ENCODE data around the gene METTL26. TPM values are rescaled to one million over a fixed set of nuclear protein-coding genes. Genes with fewer than 3 reads are reported as not detected.

METTL26 gene
- total RNA-seq, 1 donor from 2014 or later = 75.3 TPM

DNA sequence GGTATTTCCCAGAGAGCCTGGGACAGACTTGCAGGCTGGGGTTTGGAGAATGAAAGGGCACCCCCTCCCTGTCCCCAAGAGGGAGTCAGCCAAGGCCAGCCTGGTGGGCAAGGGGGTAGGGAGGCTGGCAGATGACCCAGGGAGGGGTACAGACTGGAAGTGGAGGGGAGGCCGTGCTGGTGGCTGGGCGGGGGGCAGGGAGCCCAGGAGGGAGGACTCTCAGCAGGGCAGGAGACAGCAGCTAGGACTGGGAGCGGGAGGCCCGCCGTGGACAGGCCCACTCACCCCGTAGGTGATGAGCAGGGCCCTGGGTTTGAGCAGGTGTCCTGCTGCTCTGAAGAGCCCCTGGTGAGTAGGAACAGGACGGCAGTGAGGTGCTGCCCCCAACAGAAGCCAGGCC lies 1.1 kb downstream of the METTL26 start:
- peaks cover 4% of the 10 kb centered on the region for H3K36me3 Mint-ChIP-seq (ENCODE audit: low read depth)

DNA sequence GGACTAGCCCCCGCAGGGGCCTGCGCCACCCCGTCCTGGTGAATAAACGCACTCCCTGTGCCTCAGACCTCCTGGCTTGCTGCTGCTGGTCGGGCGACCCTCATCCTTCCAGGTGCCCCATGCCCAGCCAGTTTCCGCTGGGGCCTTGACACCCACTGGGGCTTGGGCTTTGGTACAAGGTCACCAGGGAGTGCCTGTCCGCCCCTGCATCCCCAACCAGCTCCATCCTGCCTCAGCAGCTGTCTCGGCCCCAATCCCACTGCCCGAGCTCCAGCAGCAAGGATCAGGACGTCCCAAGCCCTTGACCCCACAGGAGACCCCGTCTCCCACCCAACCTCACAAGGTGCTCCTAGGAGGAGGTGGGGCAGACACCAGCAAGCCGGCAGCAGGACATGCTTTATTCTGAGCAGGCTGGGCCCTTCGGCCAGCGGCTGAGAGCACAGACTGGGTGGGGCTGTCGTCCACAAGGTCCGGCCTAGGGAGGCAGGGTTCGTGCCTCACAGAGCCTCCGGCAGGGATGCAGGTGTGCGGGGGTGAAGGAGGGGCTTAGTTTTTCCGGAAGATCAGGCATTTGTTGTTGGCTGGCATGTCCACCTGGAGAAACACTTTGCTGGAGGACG lies 1.9 kb downstream of the METTL26 start:
- TF ChIP-seq, protein P1, sequence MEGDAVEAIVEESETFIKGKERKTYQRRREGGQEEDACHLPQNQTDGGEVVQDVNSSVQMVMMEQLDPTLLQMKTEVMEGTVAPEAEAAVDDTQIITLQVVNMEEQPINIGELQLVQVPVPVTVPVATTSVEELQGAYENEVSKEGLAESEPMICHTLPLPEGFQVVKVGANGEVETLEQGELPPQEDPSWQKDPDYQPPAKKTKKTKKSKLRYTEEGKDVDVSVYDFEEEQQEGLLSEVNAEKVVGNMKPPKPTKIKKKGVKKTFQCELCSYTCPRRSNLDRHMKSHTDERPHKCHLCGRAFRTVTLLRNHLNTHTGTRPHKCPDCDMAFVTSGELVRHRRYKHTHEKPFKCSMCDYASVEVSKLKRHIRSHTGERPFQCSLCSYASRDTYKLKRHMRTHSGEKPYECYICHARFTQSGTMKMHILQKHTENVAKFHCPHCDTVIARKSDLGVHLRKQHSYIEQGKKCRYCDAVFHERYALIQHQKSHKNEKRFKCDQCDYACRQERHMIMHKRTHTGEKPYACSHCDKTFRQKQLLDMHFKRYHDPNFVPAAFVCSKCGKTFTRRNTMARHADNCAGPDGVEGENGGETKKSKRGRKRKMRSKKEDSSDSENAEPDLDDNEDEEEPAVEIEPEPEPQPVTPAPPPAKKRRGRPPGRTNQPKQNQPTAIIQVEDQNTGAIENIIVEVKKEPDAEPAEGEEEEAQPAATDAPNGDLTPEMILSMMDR (conservative IDR thresholded peaks at IDR 0.05) = no peak
- Mint-ChIP-seq H3K4me3 (peak overlapping the region; percentile 82), H3K36me3 (ENCODE audit: low read depth) (peaks cover 5% of the 10 kb centered on the region), H3K4me1 (peaks cover 16% of the 10 kb centered on the region), H3K27ac (ENCODE audit: unreplicated experiment) (no peak overlapping the region), H3K27me3 (ENCODE audit: low read depth) (peaks cover 9% of the 10 kb centered on the region), H3K9me3 (no peaks in the 10 kb centered on the region)
- DNase-seq (ENCODE audit: low read depth, low spot score) = no peak

More for the DNA sequence above, 1.1 kb downstream of the METTL26 start:
- H3K9me3 Mint-ChIP-seq = no peaks in the 10 kb centered on the region
- H3K4me1 Mint-ChIP-seq = peaks cover 8% of the 10 kb centered on the region
- H3K27ac Mint-ChIP-seq (ENCODE audit: unreplicated experiment) = no peak overlapping the region
- peak overlapping the region; percentile 78 for H3K4me3 Mint-ChIP-seq
- TF ChIP-seq, protein P1 (conservative IDR thresholded peaks at IDR 0.05) = no peak
- peaks cover 7% of the 10 kb centered on the region for H3K27me3 Mint-ChIP-seq (ENCODE audit: low read depth)
- no peak for DNase-seq (ENCODE audit: low read depth, low spot score)

DNA sequence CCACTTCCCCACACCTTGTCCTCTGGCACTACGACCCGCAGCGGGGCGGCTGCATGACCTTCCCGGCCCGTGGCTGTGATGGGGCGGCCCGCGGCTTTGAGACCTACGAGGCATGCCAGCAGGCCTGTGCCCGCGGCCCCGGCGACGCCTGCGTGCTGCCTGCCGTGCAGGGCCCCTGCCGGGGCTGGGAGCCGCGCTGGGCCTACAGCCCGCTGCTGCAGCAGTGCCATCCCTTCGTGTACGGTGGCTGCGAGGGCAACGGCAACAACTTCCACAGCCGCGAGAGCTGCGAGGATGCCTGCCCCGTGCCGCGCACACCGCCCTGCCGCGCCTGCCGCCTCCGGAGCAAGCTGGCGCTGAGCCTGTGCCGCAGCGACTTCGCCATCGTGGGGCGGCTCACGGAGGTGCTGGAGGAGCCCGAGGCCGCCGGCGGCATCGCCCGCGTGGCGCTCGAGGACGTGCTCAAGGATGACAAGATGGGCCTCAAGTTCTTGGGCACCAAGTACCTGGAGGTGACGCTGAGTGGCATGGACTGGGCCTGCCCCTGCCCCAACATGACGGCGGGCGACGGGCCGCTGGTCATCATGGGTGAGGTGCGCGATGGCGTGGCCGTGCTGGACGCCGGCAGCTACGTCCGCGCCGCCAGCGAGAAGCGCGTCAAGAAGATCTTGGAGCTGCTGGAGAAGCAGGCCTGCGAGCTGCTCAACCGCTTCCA lies 2.6 kb downstream of the METTL26 start:
- Mint-ChIP-seq H3K36me3 (ENCODE audit: low read depth) (peaks cover 7% of the 10 kb centered on the region), H3K9me3 (no peaks in the 10 kb centered on the region), H3K4me1 (peaks cover 21% of the 10 kb centered on the region), H3K4me3 (peak overlapping the region; percentile 82), H3K27ac (ENCODE audit: unreplicated experiment) (no peak overlapping the region), H3K27me3 (ENCODE audit: low read depth) (peaks cover 9% of the 10 kb centered on the region)
- DNase-seq (ENCODE audit: low read depth, low spot score) = no peak
- TF ChIP-seq, protein P1 (conservative IDR thresholded peaks at IDR 0.05) = no peak

- no peaks in the 10 kb centered on the region for H3K9me3 Mint-ChIP-seq
- TF ChIP-seq, protein P1 (conservative IDR thresholded peaks at IDR 0.05) = no peak
- H3K4me1 Mint-ChIP-seq = peaks cover 21% of the 10 kb centered on the region
- H3K27me3 Mint-ChIP-seq (ENCODE audit: low read depth) = peaks cover 9% of the 10 kb centered on the region
- no peak overlapping the region for H3K4me3 Mint-ChIP-seq
- no peak overlapping the region for H3K27ac Mint-ChIP-seq (ENCODE audit: unreplicated experiment)
- DNase-seq (ENCODE audit: low read depth, low spot score) = no peak
- H3K36me3 Mint-ChIP-seq (ENCODE audit: low read depth) = peaks cover 7% of the 10 kb centered on the region
Observed at GRCh38 chr16:632486-633335, 3.4 kb downstream of the METTL26 start.

- TF ChIP-seq, protein P1 (conservative IDR thresholded peaks at IDR 0.05) = no peak
- Mint-ChIP-seq H3K9me3 (no peaks in the 10 kb centered on the region), H3K4me1 (peaks cover 21% of the 10 kb centered on the region), H3K4me3 (peak overlapping the region; percentile 49), H3K36me3 (ENCODE audit: low read depth) (peaks cover 7% of the 10 kb centered on the region), H3K27me3 (ENCODE audit: low read depth) (peaks cover 9% of the 10 kb centered on the region), H3K27ac (ENCODE audit: unreplicated experiment) (no peak overlapping the region)
- no peak for DNase-seq (ENCODE audit: low read depth, low spot score)
Observed at GRCh38 chr16:631808-632358, 4.2 kb downstream of the METTL26 start.
